ENCODE results near the gene PLA2G10.

GRCh38 chr16:14669776-14670175 is 24.3 kb downstream of the PLA2G10 start:
- TF ChIP-seq CTCF (IDR thresholded peaks at IDR 0.05; ENCODE audit: low read length) (no peak), EZH2 (IDR thresholded peaks at IDR 0.05; ENCODE audit: borderline replicate concordance, low read length) (no peak)

Data from OCI-LY1 (cell line).